Measurements from ENCODE around the gene IL19.
"Not testable (repeated sequence)": the region's sequence is repeated elsewhere in the genome, so short reads cannot be mapped to it uniquely, and the experiment has no call there.

The IL19 gene

GRCh38 chr1:206752481-206752880 lies 18.1 kb upstream of the IL19 start:
- Mint-ChIP-seq H3K4me3 (no peak overlapping the region), H3K4me1 (ENCODE audit: low read depth) (peaks cover 30% of the 10 kb centered on the region), H3K36me3 (ENCODE audit: low read depth) (peaks cover 18% of the 10 kb centered on the region), H3K9me3 (peaks cover 12% of the 10 kb centered on the region), H3K27ac (no peak overlapping the region), H3K27me3 (ENCODE audit: low read depth) (peaks cover 18% of the 10 kb centered on the region)
- DNase-seq (ENCODE audit: low spot score): no peak

- Mint-ChIP-seq H3K4me1 (ENCODE audit: low read depth) (peaks cover 28% of the 10 kb centered on the region), H3K36me3 (ENCODE audit: low read depth) (peaks cover 16% of the 10 kb centered on the region), H3K9me3 (peaks cover 12% of the 10 kb centered on the region), H3K27ac (no peak overlapping the region), H3K4me3 (no peak overlapping the region), H3K27me3 (ENCODE audit: low read depth) (peaks cover 18% of the 10 kb centered on the region)
- DNase-seq (ENCODE audit: low spot score): no peak
Observed at GRCh38 chr1:206753141-206753540, 17.4 kb upstream of the IL19 start.

GRCh38 chr1:206754011-206754410 lies 16.6 kb upstream of the IL19 start:
- Mint-ChIP-seq H3K27me3 (ENCODE audit: low read depth) (peaks cover 18% of the 10 kb centered on the region), H3K4me3 (no peak overlapping the region), H3K36me3 (ENCODE audit: low read depth) (peaks cover 16% of the 10 kb centered on the region), H3K27ac (peak overlapping the region; percentile 2), H3K9me3 (peaks cover 12% of the 10 kb centered on the region), H3K4me1 (ENCODE audit: low read depth) (peaks cover 20% of the 10 kb centered on the region)
- DNase-seq (ENCODE audit: low spot score): no peak

DNA sequence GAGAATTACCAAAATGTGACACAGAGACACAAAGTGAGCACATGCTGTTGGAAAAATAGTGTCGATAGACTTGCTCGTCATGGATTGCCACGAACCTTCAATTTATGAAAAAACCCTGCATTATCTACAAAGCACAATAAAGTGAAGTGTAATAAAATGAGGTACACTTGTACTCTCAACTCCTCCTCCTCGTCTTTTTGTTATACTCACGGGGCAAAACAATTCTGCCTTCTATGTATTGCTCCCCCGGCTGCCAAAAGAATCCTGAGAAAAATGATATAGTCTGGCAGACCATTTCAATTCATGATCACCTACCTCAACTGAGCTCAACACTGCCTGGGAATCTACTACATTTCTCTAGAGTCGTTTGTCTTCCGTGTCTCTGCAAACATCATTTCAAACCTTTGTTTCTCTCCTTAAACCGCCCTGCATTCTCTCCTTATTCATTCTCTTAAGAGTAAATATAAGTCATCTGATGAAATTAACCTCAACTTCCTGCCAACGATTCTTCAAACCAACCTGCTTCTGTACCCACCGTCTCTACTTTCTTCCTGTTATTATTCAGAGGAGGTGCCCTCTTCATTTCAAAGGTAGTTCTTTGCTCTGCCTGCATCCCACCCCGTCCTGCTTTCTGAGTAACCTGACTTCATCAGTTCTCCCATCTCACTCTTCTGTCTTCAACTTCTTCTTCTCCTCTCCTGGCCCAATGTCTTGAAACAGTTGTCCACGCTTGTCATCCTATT lies 12.9 kb upstream of the IL19 start:
- no peak for DNase-seq (ENCODE audit: low spot score)
- Mint-ChIP-seq H3K9me3 (peaks cover 12% of the 10 kb centered on the region), H3K27ac (no peak overlapping the region), H3K36me3 (ENCODE audit: low read depth) (peaks cover 16% of the 10 kb centered on the region), H3K4me3 (no peak overlapping the region), H3K27me3 (ENCODE audit: low read depth) (peaks cover 14% of the 10 kb centered on the region), H3K4me1 (ENCODE audit: low read depth) (peaks cover 31% of the 10 kb centered on the region)

DNA sequence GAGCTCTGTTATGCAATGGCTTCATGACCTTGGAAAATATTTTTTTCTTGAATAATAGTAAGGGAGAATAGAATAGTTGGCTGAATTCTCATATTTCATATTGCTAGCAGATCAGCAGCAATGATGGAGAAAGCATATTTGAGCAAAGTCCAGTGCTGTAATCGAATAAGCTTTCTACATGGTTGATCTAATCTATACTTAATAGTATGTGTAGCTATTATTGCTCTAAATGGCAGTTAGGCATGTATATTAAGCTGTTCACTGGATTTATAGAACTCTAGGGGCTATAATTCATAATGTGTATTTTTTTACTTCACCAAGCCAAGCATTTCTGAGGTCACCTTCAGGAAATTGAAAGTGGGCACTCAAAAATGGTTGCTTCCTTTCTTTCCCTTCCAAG lies 10.0 kb upstream of the IL19 start:
- Mint-ChIP-seq H3K4me3 (no peak overlapping the region), H3K9me3 (peaks cover 5% of the 10 kb centered on the region), H3K36me3 (ENCODE audit: low read depth) (peaks cover 8% of the 10 kb centered on the region), H3K27me3 (ENCODE audit: low read depth) (peaks cover 14% of the 10 kb centered on the region), H3K27ac (no peak overlapping the region), H3K4me1 (ENCODE audit: low read depth) (peaks cover 35% of the 10 kb centered on the region)
- no peak for DNase-seq (ENCODE audit: low spot score)

GRCh38 chr1:206761159-206761768 lies 9.3 kb upstream of the IL19 start:
- no peak overlapping the region for H3K27ac Mint-ChIP-seq
- no peak for DNase-seq (ENCODE audit: low spot score)
- peaks cover 14% of the 10 kb centered on the region for H3K27me3 Mint-ChIP-seq (ENCODE audit: low read depth)
- H3K9me3 Mint-ChIP-seq: peaks cover 5% of the 10 kb centered on the region
- H3K4me3 Mint-ChIP-seq: no peak overlapping the region
- peaks cover 4% of the 10 kb centered on the region for H3K36me3 Mint-ChIP-seq (ENCODE audit: low read depth)
- H3K4me1 Mint-ChIP-seq (ENCODE audit: low read depth): peaks cover 38% of the 10 kb centered on the region

- H3K36me3 Mint-ChIP-seq (ENCODE audit: low read depth): not testable (repeated sequence)
Observed at GRCh38 chr1:206762741-206763364, 7.7 kb upstream of the IL19 start.

DNA sequence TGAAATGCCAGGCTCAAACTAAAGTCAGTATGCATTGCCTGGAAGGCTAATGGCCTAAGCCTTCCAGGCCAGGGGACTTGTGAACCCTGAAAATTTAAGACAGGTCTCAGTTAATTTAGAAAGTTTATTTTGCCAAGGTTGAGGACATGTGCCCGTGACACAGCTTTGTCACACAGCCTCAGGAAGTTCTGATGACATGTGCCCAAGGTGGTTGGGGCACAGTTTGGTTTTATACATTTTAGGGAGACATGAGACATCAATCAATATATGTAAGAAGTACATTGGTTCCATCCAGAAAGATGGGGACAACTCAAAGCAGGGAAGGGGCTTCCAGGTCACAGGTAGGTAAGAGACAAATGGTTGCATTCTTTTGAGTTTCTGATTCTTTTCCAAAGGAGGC lies 4.8 kb upstream of the IL19 start:
- H3K27ac Mint-ChIP-seq: peak overlapping the region; percentile 85
- H3K4me1 Mint-ChIP-seq (ENCODE audit: low read depth): peaks cover 65% of the 10 kb centered on the region
- DNase-seq (ENCODE audit: low spot score); H3K36me3 Mint-ChIP-seq (ENCODE audit: low read depth); H3K9me3 Mint-ChIP-seq: not testable (repeated sequence)
- peaks cover 15% of the 10 kb centered on the region for H3K27me3 Mint-ChIP-seq (ENCODE audit: low read depth)
- peak overlapping the region; percentile 81 for H3K4me3 Mint-ChIP-seq

More at GRCh38 chr1:206762741-206763364, 7.7 kb upstream of the IL19 start:
- not testable (repeated sequence) for H3K4me3 Mint-ChIP-seq; H3K27ac Mint-ChIP-seq; DNase-seq (ENCODE audit: low spot score); H3K9me3 Mint-ChIP-seq
- H3K27me3 Mint-ChIP-seq (ENCODE audit: low read depth): peaks cover 14% of the 10 kb centered on the region
- peaks cover 44% of the 10 kb centered on the region for H3K4me1 Mint-ChIP-seq (ENCODE audit: low read depth)

- peaks cover 67% of the 10 kb centered on the region for H3K4me1 Mint-ChIP-seq (ENCODE audit: low read depth)
- peak overlapping the region; percentile 81 for H3K4me3 Mint-ChIP-seq
- peaks cover 5% of the 10 kb centered on the region for H3K9me3 Mint-ChIP-seq
Observed at GRCh38 chr1:206766251-206766856, 4.2 kb upstream of the IL19 start.

GRCh38 chr1:206768472-206769303 lies 1.9 kb upstream of the IL19 start:
- Mint-ChIP-seq H3K27ac (peak overlapping the region; percentile 67), H3K4me3 (peak overlapping the region; percentile 51), H3K4me1 (ENCODE audit: low read depth) (peaks cover 77% of the 10 kb centered on the region)

More at GRCh38 chr1:206766251-206766856, 4.2 kb upstream of the IL19 start:
- H3K27me3 Mint-ChIP-seq (ENCODE audit: low read depth): peaks cover 16% of the 10 kb centered on the region
- peak; percentile 80 for DNase-seq (ENCODE audit: low spot score)
- peaks cover 2% of the 10 kb centered on the region for H3K36me3 Mint-ChIP-seq (ENCODE audit: low read depth)
- H3K27ac Mint-ChIP-seq: peak overlapping the region; percentile 85

DNA sequence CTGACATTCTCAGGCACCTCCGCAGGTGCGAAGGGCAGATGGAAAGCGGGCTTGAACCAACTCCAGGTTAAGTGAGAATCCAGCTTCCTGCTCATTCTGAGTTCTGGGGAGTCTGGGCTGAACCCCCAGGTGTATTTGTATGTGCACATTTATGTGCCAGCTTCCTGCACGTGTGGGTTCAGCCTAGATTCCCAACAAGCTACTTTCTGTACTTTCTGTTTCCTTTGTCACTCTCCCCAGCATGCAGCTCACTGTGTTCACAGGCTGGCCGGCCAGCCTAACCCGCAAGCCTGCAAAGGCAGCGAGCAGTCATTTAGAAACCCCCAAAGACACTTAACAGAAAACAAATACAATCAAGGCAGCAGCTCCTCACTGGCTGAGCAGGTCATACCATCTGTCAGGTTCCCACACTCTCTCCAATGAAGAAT lies 1.3 kb upstream of the IL19 start:
- H3K27ac Mint-ChIP-seq: peak overlapping the region; percentile 72
- H3K4me3 Mint-ChIP-seq: peak overlapping the region; percentile 51

More at GRCh38 chr1:206768472-206769303, 1.9 kb upstream of the IL19 start:
- Mint-ChIP-seq H3K27me3 (ENCODE audit: low read depth) (peaks cover 20% of the 10 kb centered on the region), H3K36me3 (ENCODE audit: low read depth) (peaks cover 2% of the 10 kb centered on the region), H3K9me3 (no peaks in the 10 kb centered on the region)
- DNase-seq (ENCODE audit: low spot score): no peak

DNA sequence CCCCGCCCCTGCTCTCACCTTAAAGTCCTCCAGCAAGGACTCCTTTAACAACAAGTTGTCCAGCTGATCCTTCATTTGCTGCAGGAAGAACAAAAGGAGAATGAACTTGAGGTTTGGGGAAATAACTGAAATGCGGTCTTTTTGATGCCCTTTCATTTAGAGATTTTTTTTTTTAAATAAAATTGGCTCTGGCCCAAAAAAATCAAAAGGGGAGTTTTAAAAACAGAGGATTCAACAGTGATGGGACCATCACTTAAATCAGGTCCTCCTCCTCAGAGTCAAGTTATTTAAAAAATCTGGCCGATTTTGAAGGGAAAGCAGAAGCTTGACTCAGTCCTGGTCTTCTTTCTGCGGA lies 742 bp downstream of the IL19 start:
- Mint-ChIP-seq H3K4me3 (peak overlapping the region; percentile 24), H3K36me3 (ENCODE audit: low read depth) (no peaks in the 10 kb centered on the region), H3K4me1 (ENCODE audit: low read depth) (peaks cover 72% of the 10 kb centered on the region), H3K27ac (no peak overlapping the region), H3K9me3 (no peaks in the 10 kb centered on the region), H3K27me3 (ENCODE audit: low read depth) (peaks cover 32% of the 10 kb centered on the region)
- DNase-seq (ENCODE audit: low spot score): no peak

More for the DNA sequence above, 1.3 kb upstream of the IL19 start:
- peak; percentile 77 for DNase-seq (ENCODE audit: low spot score)
- peaks cover 2% of the 10 kb centered on the region for H3K36me3 Mint-ChIP-seq (ENCODE audit: low read depth)
- no peaks in the 10 kb centered on the region for H3K9me3 Mint-ChIP-seq
- peaks cover 78% of the 10 kb centered on the region for H3K4me1 Mint-ChIP-seq (ENCODE audit: low read depth)
- H3K27me3 Mint-ChIP-seq (ENCODE audit: low read depth): peaks cover 24% of the 10 kb centered on the region

- H3K27ac Mint-ChIP-seq: peak within 1 kb of the TSS; percentile 11
- H3K27me3 Mint-ChIP-seq (ENCODE audit: low read depth): peaks cover 33% of the 10 kb centered on the region
- DNase-seq (ENCODE audit: low spot score): no peak
- H3K36me3 Mint-ChIP-seq (ENCODE audit: low read depth): no peaks in the 10 kb centered on the region
- peak within 1 kb of the TSS; percentile 29 for H3K4me3 Mint-ChIP-seq
- H3K9me3 Mint-ChIP-seq: no peaks in the 10 kb centered on the region
- H3K4me1 Mint-ChIP-seq (ENCODE audit: low read depth): peaks cover 63% of the 10 kb centered on the region
Observed at GRCh38 chr1:206772243-206772937, 1.8 kb downstream of the IL19 start, which contains the start of gene IL10. Gene IL10 (minus strand): TSS chr1:206772494. CDS start chr1:206772435, 59 bp downstream.
